RCC 7860 (cell line): Measurements from ENCODE around the gene COA7.
A peak's percentile ranks its signal among the peaks of the same experiment; 100 is the strongest.

Experiments
- DNase-seq: peaks from one replicate; pipeline ENCODE4 v3.0.0-alpha.2; 2015; ENCODE audit warnings: low spot score
- FAIRE-seq: peaks from 2 replicates; lab custom pipeline; 2012; peaks lifted over from hg19 to GRCh38; lab: Jason Lieb, UNC

Gene COA7

GRCh38 chr1:52674497-52675384, 23.4 kb downstream of the COA7 start:
- DNase-seq (peak; percentile 20), FAIRE-seq (no peak)

- DNase-seq = no peak
- FAIRE-seq = no peak
Observed at GRCh38 chr1:52673513-52673912, 24.6 kb downstream of the COA7 start.

- no peak for FAIRE-seq
- no peak for DNase-seq
Observed at GRCh38 chr1:52672946-52673345, 25.2 kb downstream of the COA7 start.

DNA sequence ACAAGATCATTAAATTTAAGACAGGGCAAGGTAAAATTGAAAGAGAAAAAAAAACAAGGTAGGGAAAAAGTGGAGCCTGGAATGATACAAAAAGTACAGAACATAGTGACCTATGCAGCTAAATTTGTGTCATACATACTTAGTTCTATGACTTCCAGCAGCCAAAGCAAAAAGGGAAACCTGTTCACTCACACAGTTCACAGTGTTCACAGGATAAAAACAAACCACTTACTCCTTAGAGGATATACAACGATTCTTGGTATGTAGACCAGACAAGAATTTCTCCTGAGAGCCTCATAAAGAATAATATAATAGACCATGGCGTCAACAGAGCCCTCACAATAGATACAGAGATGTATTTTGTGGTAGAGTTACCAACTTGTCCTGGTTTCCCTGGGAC, 27.5 kb downstream of the COA7 start:
- FAIRE-seq (no peak), DNase-seq (no peak)

DNA sequence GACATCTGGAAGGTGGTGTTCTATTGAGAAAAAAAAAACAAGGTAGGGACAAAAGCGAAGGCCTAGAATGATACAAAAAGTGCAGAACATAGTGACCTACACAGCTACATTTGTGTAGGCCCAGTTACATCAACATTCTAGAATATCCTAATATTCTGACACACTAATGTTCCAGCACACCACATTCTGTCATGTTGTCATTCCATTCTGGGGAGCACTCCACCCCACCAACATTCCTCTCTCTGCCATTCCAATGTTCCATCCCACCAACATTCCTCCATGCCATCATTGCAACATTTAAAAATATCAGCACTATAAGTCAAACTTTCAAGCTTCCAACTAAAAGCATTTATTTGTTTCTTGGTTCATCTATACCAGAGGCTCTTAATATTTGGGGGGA, 28.5 kb downstream of the COA7 start:
- DNase-seq = no peak
- no peak for FAIRE-seq

DNA sequence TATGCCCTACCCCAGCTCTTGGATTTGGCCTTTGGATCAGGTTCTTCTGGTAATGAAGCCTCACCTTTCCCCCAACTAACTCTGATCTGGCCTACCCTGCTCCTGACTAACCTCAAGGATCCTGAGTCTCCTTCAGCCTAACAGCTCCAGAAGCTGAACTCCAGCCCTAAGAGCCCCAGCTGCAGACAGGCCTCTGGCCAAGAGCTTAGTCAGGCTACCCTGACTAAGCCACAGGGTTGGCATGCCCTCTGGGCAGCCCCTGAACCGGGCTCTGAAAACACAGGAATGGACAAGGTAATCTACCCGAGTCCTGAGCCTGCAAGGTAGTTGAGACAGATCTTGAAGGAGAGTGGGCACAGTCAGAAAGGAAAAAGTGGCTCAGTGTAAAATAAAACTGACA, 29.4 kb downstream of the COA7 start:
- FAIRE-seq = no peak
- DNase-seq = no peak

DNA sequence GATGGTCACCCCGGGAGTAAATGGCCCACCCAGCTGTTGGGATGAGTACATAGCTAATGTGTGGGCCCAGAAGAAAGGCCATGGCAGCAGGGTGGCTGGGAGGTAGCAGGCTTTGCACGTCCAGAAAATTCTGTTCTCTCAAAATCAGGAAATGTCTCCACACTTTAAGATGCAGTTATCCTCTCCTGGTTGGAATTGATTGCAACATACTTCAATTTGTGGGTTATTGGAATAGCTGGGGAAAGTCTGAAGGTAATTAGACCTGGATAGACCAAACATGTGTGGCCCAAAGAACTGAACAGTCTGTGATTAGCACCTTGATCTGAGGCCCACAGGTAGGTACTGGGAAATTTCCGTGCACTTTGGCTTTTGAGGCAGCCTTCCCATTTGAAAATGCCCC, 30.2 kb downstream of the COA7 start:
- FAIRE-seq (no peak), DNase-seq (no peak)

DNA sequence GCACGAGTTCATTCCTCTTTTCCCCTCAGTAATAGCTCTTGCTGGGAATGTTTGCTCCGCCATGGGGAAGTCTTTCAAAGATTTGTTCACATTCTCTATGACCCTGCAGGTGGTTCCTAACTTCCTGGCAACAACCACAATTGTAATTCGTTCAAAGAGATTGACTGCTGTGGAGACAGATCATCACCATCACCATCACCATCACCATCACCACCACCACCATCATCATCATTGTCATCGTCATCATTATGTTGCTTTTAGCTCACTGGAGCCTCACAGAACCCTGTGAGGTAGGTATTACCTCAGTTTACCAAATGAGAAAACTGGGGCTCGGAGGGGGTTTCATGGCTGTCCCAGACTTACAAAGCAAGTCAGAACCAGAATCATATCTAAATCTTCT, 30.9 kb downstream of the COA7 start:
- FAIRE-seq (no peak), DNase-seq (no peak)

GRCh38 chr1:52665006-52665941, 32.9 kb downstream of the COA7 start:
- DNase-seq (no peak), FAIRE-seq (no peak)

GRCh38 chr1:52663716-52664115, 34.4 kb downstream of the COA7 start:
- DNase-seq (no peak), FAIRE-seq (no peak)

GRCh38 chr1:52662645-52663313, 35.4 kb downstream of the COA7 start:
- DNase-seq (no peak), FAIRE-seq (no peak)

- DNase-seq (no peak), FAIRE-seq (no peak)
Observed at GRCh38 chr1:52660807-52661206, 37.3 kb downstream of the COA7 start.

DNA sequence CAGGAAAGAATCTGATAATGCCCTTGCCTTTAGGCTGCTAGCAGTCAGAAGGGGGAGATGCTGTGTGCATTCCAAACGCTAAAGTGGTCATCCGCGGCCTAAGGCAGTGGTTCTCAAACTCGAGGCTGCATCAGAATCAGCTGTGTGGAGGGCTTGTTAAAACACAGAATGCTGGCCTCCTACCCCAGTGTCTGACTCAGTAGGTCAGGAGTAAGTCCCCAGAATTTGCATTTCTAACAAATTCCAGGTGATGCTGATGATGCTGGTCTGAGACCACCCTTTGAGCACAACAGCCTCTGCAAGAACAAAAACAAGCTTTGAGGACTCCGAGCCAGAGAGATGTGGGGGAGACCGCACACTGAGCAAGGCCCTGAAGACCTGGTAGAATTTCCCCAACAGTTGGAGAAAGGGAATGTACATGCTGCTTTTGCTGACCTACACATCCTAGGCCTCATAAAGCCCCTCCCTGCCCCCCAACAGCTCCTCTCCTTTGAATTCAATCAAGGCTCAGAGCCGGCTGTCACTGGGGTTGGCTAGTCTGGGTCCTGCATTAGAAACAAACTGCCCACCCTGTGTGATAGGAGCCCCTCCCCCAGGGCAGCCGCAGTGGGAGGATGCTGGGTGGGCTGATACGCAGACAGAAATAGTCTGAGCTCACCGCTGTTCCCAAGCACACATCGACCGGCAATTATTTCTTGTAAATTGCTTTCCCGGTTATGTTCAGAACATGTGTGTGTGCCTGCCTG, 38.1 kb downstream of the COA7 start:
- DNase-seq = no peak
- FAIRE-seq = no peak

DNA sequence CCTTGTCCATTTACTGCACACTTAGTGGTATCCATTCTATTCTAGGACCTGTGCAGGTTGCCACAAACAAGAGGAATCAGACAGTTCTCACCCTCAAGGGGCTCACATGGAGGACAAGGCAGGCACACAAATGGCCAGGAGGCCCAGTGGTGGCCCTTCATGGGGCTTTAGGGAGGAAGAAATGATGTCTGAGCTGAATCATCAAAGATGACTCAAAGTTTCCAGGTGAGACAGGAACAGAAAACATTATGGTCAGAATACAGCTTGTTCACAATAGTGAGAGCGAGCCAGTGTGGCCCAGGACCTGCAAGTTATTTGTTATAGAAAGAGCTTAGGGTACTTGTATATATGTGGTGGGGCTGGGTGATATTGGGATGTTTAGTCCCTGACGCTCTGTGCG, 38.8 kb downstream of the COA7 start:
- DNase-seq (no peak), FAIRE-seq (no peak)

- DNase-seq = no peak
- no peak for FAIRE-seq
Observed at GRCh38 chr1:52658795-52659194, 39.4 kb downstream of the COA7 start.

DNA sequence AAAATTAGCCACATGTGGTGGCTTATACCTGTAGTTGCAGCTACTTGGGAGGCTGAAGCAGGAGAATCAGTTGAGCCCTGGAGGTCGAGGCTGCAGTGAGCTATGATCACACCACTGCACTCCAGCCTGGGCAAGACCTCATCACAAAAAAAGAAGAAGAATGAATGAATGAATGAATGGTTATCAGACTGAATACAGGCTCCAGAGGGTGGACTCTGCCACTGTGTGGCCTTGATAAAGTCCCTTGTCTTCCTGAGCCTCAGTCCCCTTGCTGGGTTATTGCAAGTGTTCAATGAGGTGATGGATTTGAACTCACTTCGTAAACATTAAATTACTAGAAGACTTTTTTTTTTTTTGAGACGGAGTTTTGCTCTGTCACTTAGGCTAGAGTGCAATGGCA, 40.4 kb downstream of the COA7 start:
- FAIRE-seq = no peak

GRCh38 chr1:52654063-52654462, 44.1 kb downstream of the COA7 start:
- no peak for DNase-seq
- no peak for FAIRE-seq

More for the DNA sequence above, 40.4 kb downstream of the COA7 start:
- DNase-seq = no peak

GRCh38 chr1:52653207-52653849, 44.8 kb downstream of the COA7 start:
- DNase-seq (no peak), FAIRE-seq (no peak)

DNA sequence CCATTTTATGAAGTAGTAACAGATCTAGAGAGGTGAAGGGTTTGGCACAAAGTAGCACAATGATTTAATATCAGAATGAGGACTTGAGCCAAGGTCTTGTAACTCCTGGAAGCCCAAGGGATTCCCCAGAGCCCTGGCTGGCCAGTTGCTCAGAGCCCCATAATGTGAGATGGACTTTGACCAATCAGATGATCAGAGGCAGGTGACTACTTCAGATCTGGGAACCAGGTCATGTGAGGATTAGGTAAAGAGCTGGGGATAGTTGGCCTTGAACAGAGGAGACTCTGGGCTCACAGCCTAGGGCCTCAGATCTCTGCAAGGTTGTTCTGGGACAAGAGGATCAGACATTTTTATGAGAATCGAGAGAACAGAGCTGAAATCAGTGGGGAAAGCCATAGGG, 46.2 kb downstream of the COA7 start:
- FAIRE-seq = no peak
- no peak for DNase-seq

DNA sequence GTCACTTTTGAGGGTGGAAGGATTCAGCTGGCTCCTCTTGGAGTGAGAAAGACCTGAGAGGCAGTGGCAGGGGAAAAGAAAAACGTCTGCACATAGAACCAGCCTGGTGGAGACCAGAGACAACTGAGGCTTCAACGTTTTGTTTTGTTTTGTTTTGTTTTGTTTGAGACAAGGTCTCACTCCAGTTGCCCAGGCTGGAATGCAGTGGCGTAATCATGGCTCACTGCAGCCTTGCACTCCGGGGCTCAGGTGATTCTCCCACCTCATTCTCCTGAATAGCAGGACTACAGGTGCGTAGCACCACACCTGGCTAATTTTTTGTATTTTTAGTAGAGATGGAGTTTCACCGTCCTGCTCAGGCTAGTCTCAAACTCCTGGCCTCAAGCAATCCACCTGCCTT, 52.9 kb downstream of the COA7 start:
- no peak for FAIRE-seq
- DNase-seq = no peak
